ENCODE data around the gene HS6ST3.
"Not testable (repeated sequence)": the region's sequence is repeated elsewhere in the genome, so short reads cannot be mapped to it uniquely, and the experiment has no call there.

The HS6ST3 gene

GRCh38 chr13:96112936-96113335, 23.0 kb downstream of the HS6ST3 start:
- H3K9me3 ChIP-seq (ENCODE audit: insufficient read depth, low read length, severe bottlenecking) = peaks cover 5% of the 10 kb centered on the region
- H3K4me1 ChIP-seq (ENCODE audit: insufficient read depth, low read length) = no peaks in the 10 kb centered on the region
- DNase-seq (no peak), ATAC-seq (ENCODE audit: insufficient read depth, low read depth) (no peak)
- H3K27ac ChIP-seq (ENCODE audit: low read length) = no peak overlapping the region
- no peaks in the 10 kb centered on the region for H3K79me2 ChIP-seq (ENCODE audit: insufficient read depth, low read length)
- no peaks in the 10 kb centered on the region for H3K27me3 ChIP-seq (ENCODE audit: insufficient read depth, low read length, poor library complexity)
- no peak overlapping the region for H2AFZ ChIP-seq (ENCODE audit: low read depth, low read length)
- no peaks in the 10 kb centered on the region for H4K20me1 ChIP-seq (ENCODE audit: insufficient read depth, low read length)
- no peak for TF ChIP-seq CTCF (IDR thresholded peaks at IDR 0.05; ENCODE audit: borderline replicate concordance, extremely low read depth, low read length, poor library complexity, severe bottlenecking)
- no peak for TF ChIP-seq EZH2 (IDR thresholded peaks at IDR 0.05; ENCODE audit: borderline replicate concordance, low read depth, low read length, severe bottlenecking)
- H3K9ac ChIP-seq (ENCODE audit: low read depth, low read length) = no peak overlapping the region
- no peak overlapping the region for H3K4me3 ChIP-seq (ENCODE audit: low read depth in 1 of 2, low read length in 2 of 2)
- no peaks in the 10 kb centered on the region for H3K36me3 ChIP-seq (ENCODE audit: insufficient read depth, low read length)
- no peak overlapping the region for H3K4me2 ChIP-seq (ENCODE audit: insufficient read depth, low read length)

DNA sequence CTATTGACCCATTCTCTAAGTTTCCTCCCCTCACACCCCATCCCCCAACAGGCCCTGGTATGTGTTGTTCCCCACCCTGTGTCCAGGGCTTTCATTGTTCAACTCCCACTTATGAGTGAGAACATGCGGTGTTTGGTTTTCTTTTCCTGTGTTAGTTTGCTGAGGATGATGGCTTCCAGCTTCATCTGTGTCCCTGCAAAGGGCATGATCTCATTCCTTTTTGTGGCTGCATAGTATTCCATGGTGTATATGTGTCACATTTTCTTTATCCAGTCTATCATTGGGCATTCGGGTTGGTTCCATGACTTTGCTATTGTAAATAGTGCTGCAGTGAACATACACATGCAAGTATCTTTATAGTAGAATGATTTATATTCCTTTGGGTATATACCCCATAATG, 25.5 kb downstream of the HS6ST3 start:
- not testable (repeated sequence) for H3K9me3 ChIP-seq (ENCODE audit: insufficient read depth, low read length, severe bottlenecking); H3K79me2 ChIP-seq (ENCODE audit: insufficient read depth, low read length); H4K20me1 ChIP-seq (ENCODE audit: insufficient read depth, low read length); H3K27ac ChIP-seq (ENCODE audit: low read length); H3K9ac ChIP-seq (ENCODE audit: low read depth, low read length); H3K27me3 ChIP-seq (ENCODE audit: insufficient read depth, low read length, poor library complexity); H3K4me1 ChIP-seq (ENCODE audit: insufficient read depth, low read length); DNase-seq; H3K36me3 ChIP-seq (ENCODE audit: insufficient read depth, low read length); ATAC-seq (ENCODE audit: insufficient read depth, low read depth); H2AFZ ChIP-seq (ENCODE audit: low read depth, low read length); H3K4me3 ChIP-seq (ENCODE audit: low read depth in 1 of 2, low read length in 2 of 2); H3K4me2 ChIP-seq (ENCODE audit: insufficient read depth, low read length)

DNA sequence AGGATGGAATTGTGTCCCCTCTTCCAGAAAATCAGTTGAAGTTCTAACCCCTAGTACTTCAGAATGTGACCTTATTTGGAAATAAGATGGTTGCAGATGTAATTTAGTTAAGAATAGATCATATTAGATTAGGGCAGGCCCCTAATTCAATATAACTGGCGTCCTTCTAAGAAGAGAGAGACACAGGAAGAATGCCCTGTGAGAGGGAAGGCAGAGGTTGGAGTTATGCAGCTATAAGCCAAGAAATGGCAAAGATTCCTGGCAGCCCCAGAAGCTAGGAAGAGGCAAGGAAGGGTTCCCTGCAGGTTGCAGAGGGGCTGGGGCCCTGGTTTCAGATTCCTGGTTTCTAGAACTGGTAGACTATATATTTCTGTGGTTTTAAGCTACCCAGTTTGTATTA, 30.0 kb downstream of the HS6ST3 start:
- H2AFZ ChIP-seq (ENCODE audit: low read depth, low read length) = no peak overlapping the region
- no peak for DNase-seq
- no peaks in the 10 kb centered on the region for H3K36me3 ChIP-seq (ENCODE audit: insufficient read depth, low read length)
- no peaks in the 10 kb centered on the region for H3K9me3 ChIP-seq (ENCODE audit: insufficient read depth, low read length, severe bottlenecking)
- no peak overlapping the region for H3K4me2 ChIP-seq (ENCODE audit: insufficient read depth, low read length)
- H3K9ac ChIP-seq (ENCODE audit: low read depth, low read length) = no peak overlapping the region
- no peak overlapping the region for H3K27ac ChIP-seq (ENCODE audit: low read length)
- H3K27me3 ChIP-seq (ENCODE audit: insufficient read depth, low read length, poor library complexity) = no peaks in the 10 kb centered on the region
- no peak overlapping the region for H3K4me3 ChIP-seq (ENCODE audit: low read depth in 1 of 2, low read length in 2 of 2)
- H3K79me2 ChIP-seq (ENCODE audit: insufficient read depth, low read length) = no peaks in the 10 kb centered on the region
- TF ChIP-seq CTCF (IDR thresholded peaks at IDR 0.05; ENCODE audit: borderline replicate concordance, extremely low read depth, low read length, poor library complexity, severe bottlenecking) (no peak), EZH2 (IDR thresholded peaks at IDR 0.05; ENCODE audit: borderline replicate concordance, low read depth, low read length, severe bottlenecking) (no peak)
- no peaks in the 10 kb centered on the region for H4K20me1 ChIP-seq (ENCODE audit: insufficient read depth, low read length)
- ATAC-seq (ENCODE audit: insufficient read depth, low read depth) = no peak
- H3K4me1 ChIP-seq (ENCODE audit: insufficient read depth, low read length) = no peaks in the 10 kb centered on the region

DNA sequence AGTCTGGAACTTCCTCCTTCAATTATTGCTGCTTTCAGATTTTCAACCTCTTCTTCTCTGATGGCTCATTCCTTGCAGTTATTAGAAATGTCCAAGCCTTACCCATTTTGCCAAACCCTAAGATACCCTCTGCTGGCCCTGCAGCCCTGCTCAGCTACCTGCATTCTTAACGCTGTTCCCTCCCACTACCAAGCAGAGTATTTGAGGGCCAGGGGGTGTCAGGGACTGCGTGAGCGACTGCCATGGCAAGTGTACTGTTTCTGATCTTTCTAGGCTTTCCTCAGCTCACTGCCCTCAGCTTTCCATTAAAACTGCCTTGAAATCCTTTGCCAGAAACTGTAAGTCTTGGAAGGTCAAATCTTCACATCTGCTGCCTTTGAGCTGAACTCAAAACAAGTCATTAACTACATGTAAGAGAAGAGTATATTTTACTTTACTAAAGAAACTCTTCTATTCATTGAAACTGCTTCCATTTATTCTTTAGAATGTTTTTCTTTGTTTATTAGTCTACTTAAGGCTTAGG, 41.0 kb downstream of the HS6ST3 start:
- H3K9ac ChIP-seq (ENCODE audit: low read depth, low read length) = no peak overlapping the region
- TF ChIP-seq EZH2 (IDR thresholded peaks at IDR 0.05; ENCODE audit: borderline replicate concordance, low read depth, low read length, severe bottlenecking) (no peak), CTCF (IDR thresholded peaks at IDR 0.05; ENCODE audit: borderline replicate concordance, extremely low read depth, low read length, poor library complexity, severe bottlenecking) (no peak)

More for the DNA sequence above, 41.0 kb downstream of the HS6ST3 start:
- H3K27me3 ChIP-seq (ENCODE audit: insufficient read depth, low read length, poor library complexity) = no peaks in the 10 kb centered on the region
- H3K9me3 ChIP-seq (ENCODE audit: insufficient read depth, low read length, severe bottlenecking) = no peaks in the 10 kb centered on the region
- no peaks in the 10 kb centered on the region for H3K36me3 ChIP-seq (ENCODE audit: insufficient read depth, low read length)
- H3K4me3 ChIP-seq (ENCODE audit: low read depth in 1 of 2, low read length in 2 of 2) = no peak overlapping the region
- H3K79me2 ChIP-seq (ENCODE audit: insufficient read depth, low read length) = no peaks in the 10 kb centered on the region
- DNase-seq (no peak), ATAC-seq (ENCODE audit: insufficient read depth, low read depth) (no peak)
- H2AFZ ChIP-seq (ENCODE audit: low read depth, low read length) = no peak overlapping the region
- no peaks in the 10 kb centered on the region for H4K20me1 ChIP-seq (ENCODE audit: insufficient read depth, low read length)
- no peak overlapping the region for H3K27ac ChIP-seq (ENCODE audit: low read length)
- no peak overlapping the region for H3K4me2 ChIP-seq (ENCODE audit: insufficient read depth, low read length)
- H3K4me1 ChIP-seq (ENCODE audit: insufficient read depth, low read length) = no peaks in the 10 kb centered on the region

All from DND-41 (cell line).